GM23248 (cell line): Measurements from ENCODE around the gene DHRS3.

Source experiments
- EZH2 ChIP-seq: fragments of 200-600 bp; sonication (generic); IDR thresholded peaks from 2 replicates; pipeline ENCODE4 v1.6.1; 2018; ENCODE audit warnings: antibody characterized with exemption, mild to moderate bottlenecking; ENCODE audit not compliant: insufficient read depth, poor library complexity, severe bottlenecking
- EZH2phosphoT487 ChIP-seq: fragments of 200-600 bp; sonication (generic); IDR thresholded peaks from 2 replicates; pipeline ENCODE4 v1.6.1; 2018; ENCODE audit warnings: antibody characterized with exemption, moderate library complexity, mild to moderate bottlenecking, low read depth; ENCODE audit not compliant: insufficient read depth

- TF ChIP-seq EZH2 = no peak
- no peak for TF ChIP-seq EZH2phosphoT487
These were observed 26.8 kb upstream of the DHRS3 start for GRCh38 chr1:12644829-12645228.
